HUES48 (cell line): ENCODE data around the gene OVOL2.
A peak's percentile ranks its signal among the peaks of the same experiment; 100 is the strongest.

Experiments used
- H3K27ac ChIP-seq: one replicate; pipeline ENCODE4 v1.7.0; 2013; ENCODE audit warnings: low read depth, low read length, inconsistent platforms
- H3K27me3 ChIP-seq: 2 replicates; pipeline ENCODE4 v1.6.1; 2013; ENCODE audit warnings: mild to moderate bottlenecking, low read length; ENCODE audit not compliant: control insufficient read depth, insufficient read depth
- H3K36me3 ChIP-seq: 2 replicates; pipeline ENCODE4 v1.6.1; 2013; ENCODE audit warnings: low read length; ENCODE audit not compliant: control insufficient read depth, insufficient read depth
- H3K4me1 ChIP-seq: 2 replicates; pipeline ENCODE4 v1.6.1; 2013; ENCODE audit warnings: mild to moderate bottlenecking, low read length; ENCODE audit not compliant: control insufficient read depth, insufficient read depth
- H3K4me3 ChIP-seq: 2 replicates; pipeline ENCODE4 v1.5.1; 2013; ENCODE audit warnings: mild to moderate bottlenecking, low read depth, low read length
- H3K9ac ChIP-seq: 2 replicates; pipeline ENCODE4 v1.6.1; 2013; ENCODE audit warnings: mild to moderate bottlenecking, low read depth, low read length, moderate library complexity
- H3K9me3 ChIP-seq: 2 replicates; pipeline ENCODE4 v1.6.1; 2013; ENCODE audit warnings: low read length; ENCODE audit not compliant: control insufficient read depth, insufficient read depth

Gene OVOL2

DNA sequence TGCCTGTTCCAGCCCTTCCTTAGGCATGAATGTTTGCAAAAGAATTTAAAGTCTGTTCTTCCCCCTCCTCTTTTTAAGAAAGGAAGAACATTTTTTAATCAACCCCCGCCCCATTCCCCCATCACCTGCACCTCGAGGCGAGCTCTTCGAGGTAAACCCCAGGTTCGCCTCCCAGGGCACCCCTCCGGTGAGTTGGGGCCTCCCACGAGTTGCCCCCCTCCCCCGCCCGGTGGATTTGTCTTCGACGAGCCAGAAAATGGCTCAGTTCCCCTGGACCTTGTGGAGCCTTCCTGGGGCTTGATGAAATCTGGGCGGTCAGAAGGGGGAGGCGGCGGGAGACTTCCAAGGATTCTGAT, 256 bp upstream of the OVOL2 start:
- no peaks in the 10 kb centered on the region for H3K9me3 ChIP-seq
- peak overlapping the region; percentile 65 for H3K4me3 ChIP-seq
- H3K27me3 ChIP-seq, result peaks cover 47% of the 10 kb centered on the region
- 0 out of 2 replicates have a peak overlapping the region, but pooled peaks have one; percentile 29 for H3K9ac ChIP-seq
- H3K36me3 ChIP-seq, result no peaks in the 10 kb centered on the region
- H3K27ac ChIP-seq, result peak overlapping the region; percentile 56
- H3K4me1 ChIP-seq, result peaks cover 21% of the 10 kb centered on the region

DNA sequence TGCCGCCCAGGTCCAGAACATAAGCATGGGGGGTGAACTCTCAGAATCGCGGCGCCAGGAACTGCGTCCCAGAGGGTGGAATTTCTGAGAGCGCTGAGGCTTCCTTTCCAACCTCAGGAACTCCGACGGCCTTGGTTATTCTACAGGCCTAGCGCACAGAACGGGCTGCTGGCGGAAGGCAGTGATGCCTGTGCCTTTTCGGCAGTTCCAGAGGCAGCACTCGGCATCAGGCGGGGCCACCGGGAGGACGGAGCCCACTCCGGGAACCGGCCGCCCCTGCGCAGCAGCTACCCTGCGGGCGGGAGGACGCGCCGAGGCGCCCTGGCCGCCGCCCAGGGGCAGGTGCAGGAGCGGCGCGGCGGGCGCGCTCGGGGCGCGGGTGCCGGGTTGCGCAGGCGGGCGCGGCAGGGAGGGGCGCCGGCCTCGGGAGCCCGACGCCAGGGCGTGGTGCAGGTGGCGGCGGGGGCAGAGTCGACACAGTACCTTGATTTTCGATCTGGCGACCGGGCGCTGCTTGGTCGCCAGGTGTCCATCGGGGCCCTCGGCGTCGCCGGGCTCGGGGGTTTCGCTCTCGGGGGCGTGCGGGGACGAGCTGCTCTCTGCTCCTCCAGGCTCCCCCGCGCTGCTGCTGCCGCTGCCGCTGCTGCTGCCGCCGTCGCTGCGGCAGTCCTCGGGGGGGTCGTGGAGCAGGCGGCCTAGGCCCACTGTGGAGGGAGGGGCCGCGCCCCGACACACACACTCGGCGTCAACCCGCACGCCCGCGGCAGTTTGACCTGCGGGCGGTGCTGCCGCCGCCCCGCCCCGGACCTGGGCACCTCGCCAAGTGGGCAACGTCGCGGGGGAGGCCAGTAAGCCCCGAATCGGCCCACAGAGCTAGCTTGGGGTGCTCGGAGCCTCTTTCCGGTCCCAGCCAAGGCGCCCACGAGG, 1.3 kb downstream of the OVOL2 start:
- peaks cover 21% of the 10 kb centered on the region for H3K4me1 ChIP-seq
- H3K36me3 ChIP-seq, result no peaks in the 10 kb centered on the region
- H3K27ac ChIP-seq, result no peak overlapping the region
- H3K4me3 ChIP-seq, result peak overlapping the region; percentile 65
- H3K27me3 ChIP-seq, result peaks cover 47% of the 10 kb centered on the region
- no peaks in the 10 kb centered on the region for H3K9me3 ChIP-seq
- H3K9ac ChIP-seq, result peak overlapping the region; percentile 40

DNA sequence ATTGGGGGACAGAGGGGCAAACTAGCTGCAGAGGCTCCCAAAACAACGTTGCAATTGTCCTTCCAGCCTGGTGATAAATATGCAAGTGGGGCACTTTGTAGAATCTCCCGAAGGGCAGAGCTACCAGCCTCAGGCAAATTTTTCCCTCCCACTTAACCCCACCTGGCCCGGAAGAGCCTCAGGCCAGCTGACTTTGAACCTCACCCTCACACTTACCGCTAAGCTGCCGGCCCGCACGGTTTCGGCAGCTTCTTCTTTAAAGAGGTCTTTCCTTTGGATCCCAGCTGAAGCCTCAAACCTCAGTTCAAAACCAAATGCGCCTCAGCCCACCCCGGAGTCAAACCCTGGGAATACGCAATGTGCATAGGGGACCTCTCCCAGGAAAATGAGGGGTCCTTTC, 2.5 kb downstream of the OVOL2 start:
- Histone ChIP-seq H3K4me1 (peaks cover 21% of the 10 kb centered on the region), H3K9me3 (no peaks in the 10 kb centered on the region), H3K36me3 (no peaks in the 10 kb centered on the region), H3K27me3 (peaks cover 43% of the 10 kb centered on the region), H3K27ac (no peak overlapping the region), H3K9ac (no peak overlapping the region), H3K4me3 (peak overlapping the region; percentile 65; the same call in 1 of the 2 replicates)

DNA sequence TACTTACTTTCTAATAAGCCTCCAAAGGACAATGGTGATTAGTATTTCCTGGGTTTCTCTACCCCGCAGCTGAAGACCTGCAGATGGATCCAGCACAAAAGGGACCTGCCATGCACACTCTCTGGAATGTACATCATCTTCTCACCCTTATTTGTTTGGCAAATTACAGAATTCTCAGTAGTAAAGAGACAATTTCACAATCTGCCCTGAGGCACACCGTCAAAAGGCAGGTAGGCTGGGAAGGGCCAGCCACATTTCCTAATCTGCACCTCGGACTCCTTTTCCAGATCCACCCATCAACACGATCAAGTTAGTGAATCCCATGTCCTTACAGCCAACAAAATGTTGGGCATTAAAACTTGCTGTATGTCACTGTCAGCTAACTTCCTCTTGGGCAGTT, 4.9 kb downstream of the OVOL2 start:
- Histone ChIP-seq H3K36me3 (peaks cover 3% of the 10 kb centered on the region; the same call in 1 of the 2 replicates), H3K9me3 (no peaks in the 10 kb centered on the region), H3K4me3 (no peak overlapping the region), H3K4me1 (peaks cover 14% of the 10 kb centered on the region; the same call in 1 of the 2 replicates), H3K27ac (no peak overlapping the region), H3K9ac (no peak overlapping the region), H3K27me3 (peaks cover 24% of the 10 kb centered on the region)

DNA sequence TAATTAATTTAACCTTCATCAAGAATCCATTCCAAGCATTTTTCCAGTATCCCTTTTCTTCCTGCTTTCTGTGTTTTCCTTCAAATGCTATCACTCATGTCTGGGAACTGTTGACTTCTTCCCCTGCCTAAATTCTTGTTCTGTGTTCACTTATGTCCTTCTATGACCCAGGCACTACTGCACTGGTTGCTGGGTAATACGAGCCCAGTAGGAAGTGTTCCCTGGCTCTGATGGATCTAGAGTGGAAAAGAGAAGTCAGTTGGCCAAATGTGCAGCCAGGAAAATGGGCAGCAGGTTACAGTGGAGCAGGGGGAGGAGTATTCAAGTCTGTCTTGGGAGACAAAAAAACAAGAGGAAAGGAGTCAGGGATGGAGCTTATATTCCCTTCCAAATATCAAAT, 7.1 kb downstream of the OVOL2 start:
- Histone ChIP-seq H3K9me3 (no peaks in the 10 kb centered on the region), H3K4me3 (no peak overlapping the region), H3K27me3 (peaks cover 10% of the 10 kb centered on the region), H3K9ac (no peak overlapping the region), H3K4me1 (peaks cover 8% of the 10 kb centered on the region; the same call in 1 of the 2 replicates), H3K36me3 (peaks cover 3% of the 10 kb centered on the region; the same call in 1 of the 2 replicates), H3K27ac (no peak overlapping the region)

DNA sequence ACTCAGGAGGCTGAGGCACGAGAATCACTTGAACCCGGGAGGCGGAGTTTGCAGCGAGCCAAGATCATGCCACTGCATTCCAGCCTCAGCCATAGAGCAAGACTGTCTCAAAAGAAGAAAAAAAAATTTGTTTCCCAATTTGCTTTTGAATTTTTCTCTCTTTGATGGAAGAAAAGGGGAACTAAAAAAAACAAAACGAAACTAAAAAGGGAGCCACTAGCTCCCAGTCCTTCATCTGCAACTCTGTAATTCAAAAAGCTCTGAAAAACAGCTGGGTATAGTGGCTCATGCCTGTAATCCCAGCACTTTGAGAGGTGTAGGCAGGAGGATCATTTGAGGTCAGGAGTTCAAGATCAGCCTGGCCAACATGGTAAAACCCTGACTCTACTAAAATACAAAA, 9.5 kb downstream of the OVOL2 start:
- Histone ChIP-seq H3K9ac (no peak overlapping the region), H3K4me3 (no peak overlapping the region), H3K4me1 (no peaks in the 10 kb centered on the region), H3K27me3 (no peaks in the 10 kb centered on the region), H3K9me3 (no peaks in the 10 kb centered on the region), H3K36me3 (peaks cover 3% of the 10 kb centered on the region; the same call in 1 of the 2 replicates), H3K27ac (no peak overlapping the region)

DNA sequence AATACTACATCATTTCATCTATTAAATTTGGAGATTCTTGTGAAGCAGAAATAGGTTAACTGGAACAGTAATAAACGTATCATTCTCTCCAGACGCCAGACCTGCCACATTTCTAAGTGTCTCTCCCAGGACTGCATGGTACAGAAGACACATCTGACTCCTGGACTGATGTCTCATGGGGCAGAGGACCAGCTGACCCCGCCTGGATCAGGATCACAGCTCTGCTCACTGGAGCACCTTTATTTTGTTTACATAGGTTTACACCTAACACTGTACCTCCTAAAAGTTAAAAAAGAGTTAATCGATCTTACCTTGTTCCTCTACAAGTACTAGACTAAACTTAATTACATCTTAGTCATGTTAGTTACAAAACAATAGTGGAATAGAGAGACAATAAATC, 11.2 kb downstream of the OVOL2 start:
- peaks cover 3% of the 10 kb centered on the region; the same call in 1 of the 2 replicates for H3K36me3 ChIP-seq
- no peak overlapping the region for H3K9ac ChIP-seq
- H3K4me3 ChIP-seq, result no peak overlapping the region
- H3K27ac ChIP-seq, result no peak overlapping the region
- H3K9me3 ChIP-seq, result no peaks in the 10 kb centered on the region
- no peaks in the 10 kb centered on the region for H3K27me3 ChIP-seq
- H3K4me1 ChIP-seq, result no peaks in the 10 kb centered on the region

DNA sequence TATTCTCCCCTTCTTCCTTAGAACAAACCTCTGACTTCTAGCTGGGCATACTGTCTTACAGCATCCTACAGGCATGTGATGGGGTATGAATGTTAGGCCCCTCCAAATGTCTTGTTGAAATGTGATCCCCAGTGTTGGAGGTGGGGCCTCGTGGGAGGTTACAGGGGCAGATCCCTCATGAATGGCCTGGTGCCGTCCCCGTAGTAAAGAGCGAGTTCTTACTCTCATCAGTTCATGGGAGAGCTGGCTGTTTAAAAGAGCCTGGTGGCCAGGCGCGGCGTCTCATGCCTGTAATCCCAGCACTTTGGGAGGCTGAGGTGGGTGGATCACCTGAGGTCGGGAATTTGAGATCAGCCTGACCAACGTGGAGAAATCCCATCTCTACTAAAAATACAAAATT, 15.5 kb downstream of the OVOL2 start:
- Histone ChIP-seq H3K36me3 (peaks cover 16% of the 10 kb centered on the region), H3K4me1 (no peaks in the 10 kb centered on the region), H3K27ac (no peak overlapping the region), H3K9ac (no peak overlapping the region), H3K4me3 (no peak overlapping the region), H3K27me3 (no peaks in the 10 kb centered on the region), H3K9me3 (no peaks in the 10 kb centered on the region)

DNA sequence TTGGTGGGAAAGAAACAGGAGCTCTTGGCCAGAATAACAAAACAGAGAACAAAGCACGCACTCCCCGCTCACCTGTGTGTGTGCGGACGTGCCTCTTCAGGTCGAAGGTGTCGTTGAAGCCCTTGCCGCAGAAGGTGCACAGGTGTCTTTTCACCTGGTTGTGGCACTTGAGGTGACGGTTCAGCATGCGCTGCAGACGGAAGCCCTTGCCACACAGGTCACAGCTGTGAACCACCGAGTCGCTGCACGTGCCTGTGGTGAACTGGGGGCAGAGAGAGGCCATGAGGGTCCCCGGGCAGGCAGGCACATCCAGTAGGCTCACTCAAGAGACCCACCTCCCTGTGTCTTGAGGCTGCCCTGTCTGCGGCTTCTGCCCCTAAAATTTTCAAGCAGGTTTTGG, 16.3 kb downstream of the OVOL2 start:
- Histone ChIP-seq H3K27me3 (no peaks in the 10 kb centered on the region), H3K9me3 (no peaks in the 10 kb centered on the region), H3K9ac (no peak overlapping the region), H3K4me3 (no peak overlapping the region), H3K36me3 (peaks cover 18% of the 10 kb centered on the region), H3K27ac (no peak overlapping the region), H3K4me1 (no peaks in the 10 kb centered on the region)

DNA sequence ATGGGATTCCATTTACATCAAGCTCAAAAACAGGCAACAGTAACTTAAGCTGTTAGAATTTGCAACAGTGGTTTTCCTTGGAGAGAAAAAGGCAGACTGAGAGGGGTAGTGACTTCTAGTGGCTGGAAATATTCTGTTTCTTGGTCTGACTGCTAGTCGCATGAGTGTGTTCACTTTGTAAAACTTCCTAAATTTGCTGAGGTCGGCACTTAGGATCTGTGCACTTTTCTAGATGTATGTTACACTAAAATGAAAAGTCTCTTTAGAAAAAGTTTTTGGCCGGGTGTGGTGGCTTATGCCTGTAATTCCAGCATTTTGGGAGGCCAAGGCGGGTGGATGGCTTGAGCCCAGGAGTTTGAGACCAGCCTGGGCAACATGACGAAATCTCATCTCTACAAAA, 18.7 kb downstream of the OVOL2 start:
- no peak overlapping the region for H3K27ac ChIP-seq
- H3K9me3 ChIP-seq, result no peaks in the 10 kb centered on the region
- no peak overlapping the region for H3K4me3 ChIP-seq
- no peak overlapping the region for H3K9ac ChIP-seq
- no peaks in the 10 kb centered on the region for H3K27me3 ChIP-seq
- H3K36me3 ChIP-seq, result peaks cover 30% of the 10 kb centered on the region
- no peaks in the 10 kb centered on the region for H3K4me1 ChIP-seq

DNA sequence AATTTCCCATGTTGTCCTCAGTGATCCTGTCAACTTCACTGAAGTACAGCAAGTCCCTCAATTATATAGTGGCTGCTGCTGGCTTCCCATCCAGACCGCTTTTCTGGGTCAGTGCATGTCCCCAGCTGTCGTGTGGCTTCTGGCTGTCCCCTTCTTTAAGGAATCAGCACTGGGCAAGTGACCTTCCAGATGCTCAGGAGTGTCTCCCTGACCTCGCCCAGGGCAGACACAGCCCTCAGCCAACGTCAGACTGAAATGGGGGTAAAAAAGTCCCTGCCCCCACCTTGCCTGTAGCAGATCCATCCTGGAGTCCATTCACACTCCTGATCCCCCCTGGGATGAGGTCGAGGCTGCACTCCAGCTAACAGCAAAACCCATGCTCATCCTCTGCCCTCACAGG, 23.7 kb downstream of the OVOL2 start:
- H3K36me3 ChIP-seq, result peaks cover 14% of the 10 kb centered on the region; the same call in 1 of the 2 replicates
- no peaks in the 10 kb centered on the region for H3K9me3 ChIP-seq
- H3K27me3 ChIP-seq, result no peaks in the 10 kb centered on the region
- H3K9ac ChIP-seq, result no peak overlapping the region
- no peak overlapping the region for H3K4me3 ChIP-seq
- H3K4me1 ChIP-seq, result peaks cover 6% of the 10 kb centered on the region; the same call in 1 of the 2 replicates
- H3K27ac ChIP-seq, result no peak overlapping the region
